Loucy (cell line): ENCODE results near the gene ARHGAP22.

ENCODE experiments used
- H2AFZ ChIP-seq: fragments of 200-600 bp; sonication (generic); 2 replicates; pipeline ENCODE4 v1.6.0; 2016; ENCODE audit warnings: antibody characterized with exemption, mild to moderate bottlenecking, low read length, moderate library complexity
- H3F3A ChIP-seq: fragments of 200-600 bp; 2 replicates; pipeline ENCODE4 v1.6.0; 2016; ENCODE audit warnings: antibody characterized with exemption, low read depth, mild to moderate bottlenecking
- H3K27me3 ChIP-seq: fragments of 200-600 bp; sonication (generic); 2 replicates; pipeline ENCODE4 v1.6.1; 2014; ENCODE audit warnings: low read length, mild to moderate bottlenecking; ENCODE audit not compliant: insufficient read depth, poor library complexity, severe bottlenecking
- H3K36me3 ChIP-seq: fragments of 200-600 bp; sonication (generic); 2 replicates; pipeline ENCODE4 v1.6.1; 2016; ENCODE audit warnings: low read length; ENCODE audit not compliant: insufficient read depth
- H3K4me1 ChIP-seq: fragments of 200-600 bp; sonication (generic); 2 replicates; pipeline ENCODE4 v1.5.1; 2014; ENCODE audit warnings: low read length, mild to moderate bottlenecking; ENCODE audit not compliant: insufficient read depth, poor library complexity, severe bottlenecking
- H3K4me2 ChIP-seq: fragments of 200-600 bp; sonication (generic); 2 replicates; pipeline ENCODE4 v1.6.0; 2014; ENCODE audit warnings: antibody characterized with exemption, low read length, low read depth, mild to moderate bottlenecking; ENCODE audit not compliant: poor library complexity, severe bottlenecking
- H3K4me3 ChIP-seq: fragments of 200-600 bp; sonication (generic); 2 replicates; pipeline ENCODE4 v1.5.1; 2014; ENCODE audit warnings: low read length, mild to moderate bottlenecking, mixed read lengths; ENCODE audit not compliant: poor library complexity, severe bottlenecking
- H3K79me2 ChIP-seq: fragments of 200-600 bp; sonication (generic); 2 replicates; pipeline ENCODE4 v1.6.1; 2014; ENCODE audit warnings: low read length; ENCODE audit not compliant: insufficient read depth
- H3K9ac ChIP-seq: fragments of 200-600 bp; sonication (generic); 2 replicates; pipeline ENCODE4 v1.6.0; 2014; ENCODE audit warnings: mild to moderate bottlenecking, low read depth, low read length, moderate library complexity; ENCODE audit not compliant: poor library complexity, severe bottlenecking
- H3K9me2 ChIP-seq: fragments of 200-600 bp; sonication (generic); replicated peaks from 2 replicates; pipeline ENCODE4 v1.6.1; 2016; ENCODE audit warnings: low read depth, low read length, mixed read lengths
- H3K9me3 ChIP-seq: fragments of 200-600 bp; sonication (generic); 2 replicates; pipeline ENCODE4 v1.6.1; 2014; ENCODE audit warnings: mild to moderate bottlenecking, antibody characterized with exemption, low read length, low read depth; ENCODE audit not compliant: insufficient read depth
- H4K20me1 ChIP-seq: fragments of 200-600 bp; sonication (generic); 2 replicates; pipeline ENCODE4 v1.6.0; 2014; ENCODE audit warnings: antibody characterized with exemption, low read length, mild to moderate bottlenecking; ENCODE audit not compliant: insufficient read depth, poor library complexity, severe bottlenecking
- CTCF ChIP-seq: fragments of 200-600 bp; sonication (generic); conservative IDR thresholded peaks from 2 replicates; pipeline ENCODE4 v1.5.1; 2014; ENCODE audit warnings: mild to moderate bottlenecking, antibody characterized with exemption, low read length
- EZH2phosphoT487 ChIP-seq: fragments of 200-600 bp; IDR thresholded peaks from 2 replicates; pipeline ENCODE4 v1.6.1; 2018; ENCODE audit warnings: antibody characterized with exemption, mild to moderate bottlenecking, moderate library complexity, borderline replicate concordance

Gene ARHGAP22

GRCh38 chr10:48464871-48465736, 139.8 kb downstream of the ARHGAP22 start:
- no peaks in the 10 kb centered on the region for H4K20me1 ChIP-seq
- H3K36me3 ChIP-seq, result no peaks in the 10 kb centered on the region
- no peak overlapping the region for H2AFZ ChIP-seq
- H3K9me3 ChIP-seq, result no peaks in the 10 kb centered on the region
- H3K9ac ChIP-seq, result no peak overlapping the region
- peaks cover 14% of the 10 kb centered on the region; the same call in 1 of the 2 replicates for H3K79me2 ChIP-seq
- TF ChIP-seq CTCF (no peak), EZH2phosphoT487 (no peak)
- H3K27me3 ChIP-seq, result no peaks in the 10 kb centered on the region
- H3F3A ChIP-seq, result peaks cover 3% of the 10 kb centered on the region; the same call in 1 of the 2 replicates
- no peak overlapping the region for H3K4me2 ChIP-seq
- peaks cover 41% of the 10 kb centered on the region for H3K4me1 ChIP-seq
- H3K4me3 ChIP-seq, result no peak overlapping the region
- H3K9me2 ChIP-seq, result no peaks in the 10 kb centered on the region

- peaks cover 33% of the 10 kb centered on the region for H3K4me1 ChIP-seq
- no peak overlapping the region for H3K4me3 ChIP-seq
- H3K4me2 ChIP-seq, result no peak overlapping the region
- no peaks in the 10 kb centered on the region for H3F3A ChIP-seq
- no peaks in the 10 kb centered on the region for H3K36me3 ChIP-seq
- H3K9ac ChIP-seq, result no peak overlapping the region
- H3K9me3 ChIP-seq, result no peaks in the 10 kb centered on the region
- H3K79me2 ChIP-seq, result peaks cover 11% of the 10 kb centered on the region; the same call in 1 of the 2 replicates
- H3K9me2 ChIP-seq, result no peaks in the 10 kb centered on the region
- TF ChIP-seq EZH2phosphoT487 (no peak), CTCF (no peak)
- H2AFZ ChIP-seq, result no peak overlapping the region
- H4K20me1 ChIP-seq, result no peaks in the 10 kb centered on the region
- H3K27me3 ChIP-seq, result no peaks in the 10 kb centered on the region
Observed at GRCh38 chr10:48464121-48464870, 140.6 kb downstream of the ARHGAP22 start.

DNA sequence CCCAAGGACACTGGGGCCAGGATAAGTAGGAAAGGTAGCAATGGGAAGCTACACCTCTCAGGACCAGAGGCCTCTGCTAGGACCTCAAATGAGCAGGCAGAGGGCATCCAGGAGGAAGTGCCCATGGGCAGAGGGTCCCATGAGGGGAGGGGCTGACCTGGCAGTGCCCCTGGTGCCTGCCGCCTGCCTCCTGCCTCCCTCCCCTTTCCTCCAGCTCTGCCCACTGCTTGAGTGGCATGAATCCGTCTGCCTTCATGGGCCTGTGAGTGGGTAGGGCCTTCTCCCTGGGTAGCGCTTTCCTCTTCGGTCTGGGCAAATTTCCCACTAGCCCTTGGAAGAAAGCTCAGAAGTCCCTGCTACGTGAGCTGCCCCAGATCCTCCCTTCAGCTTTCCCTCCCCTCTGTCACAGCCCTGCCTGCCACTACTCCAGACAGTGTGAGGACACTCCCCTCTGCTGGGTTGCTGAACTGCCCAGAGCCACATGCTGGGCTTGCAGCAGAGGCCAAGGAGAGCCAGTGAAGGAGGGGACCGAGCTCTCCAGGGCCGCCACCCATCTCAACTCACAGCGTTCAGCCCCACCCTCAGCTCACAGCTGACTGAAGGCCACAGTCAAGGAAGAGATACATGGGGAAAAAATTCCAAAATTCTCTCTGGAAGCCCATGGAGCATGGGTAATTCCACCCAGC, 141.4 kb downstream of the ARHGAP22 start:
- H4K20me1 ChIP-seq, result no peaks in the 10 kb centered on the region
- no peak overlapping the region for H3K4me3 ChIP-seq
- H3K4me1 ChIP-seq, result peaks cover 25% of the 10 kb centered on the region
- H3K79me2 ChIP-seq, result peaks cover 3% of the 10 kb centered on the region; the same call in 1 of the 2 replicates
- no peak overlapping the region for H3K9ac ChIP-seq
- no peak overlapping the region for H3K4me2 ChIP-seq
- no peaks in the 10 kb centered on the region for H3K27me3 ChIP-seq
- H3F3A ChIP-seq, result no peaks in the 10 kb centered on the region
- no peaks in the 10 kb centered on the region for H3K9me2 ChIP-seq
- no peaks in the 10 kb centered on the region for H3K9me3 ChIP-seq
- no peak overlapping the region for H2AFZ ChIP-seq
- H3K36me3 ChIP-seq, result no peaks in the 10 kb centered on the region
- TF ChIP-seq EZH2phosphoT487 (no peak), CTCF (no peak)
